B cell (primary cell): ENCODE measurements around the gene SLC38A1. TPM values are rescaled to one million over a fixed set of nuclear protein-coding genes. Genes with fewer than 3 reads are reported as not detected.

Experiments used
- ATAC-seq: fragments of 200-7000 bp; cut with Tn5 transposase; one replicate; pipeline ENCODE4 v1.10.0; 2021; ENCODE audit warnings: low read depth, mild to moderate bottlenecking, moderate number of reproducible peaks, moderate library complexity
- CTCF ChIA-PET: fragments of 350-600 bp; sonication (Branson Sonifier 250); formaldehyde crosslinking; loops from one replicate; lab custom pipeline; 2021; ENCODE audit warnings: antibody characterized with exemption, inconsistent platforms; lab: Charles Lee
- POLR2A ChIA-PET: fragments of 350-600 bp; sonication (Branson Sonifier 250); formaldehyde crosslinking; loops from one replicate; lab custom pipeline; 2021; ENCODE audit warnings: antibody characterized with exemption; lab: Charles Lee
- DNase-seq: peaks from one replicate; pipeline ENCODE4 v3.0.0; 2013
- H2AFZ ChIP-seq: 2 replicates; pipeline ENCODE4 v1.6.1; 2012; ENCODE audit warnings: mild to moderate bottlenecking, low read depth, low read length; ENCODE audit not compliant: insufficient read depth, poor library complexity, severe bottlenecking
- H3K27ac ChIP-seq, 2 donors: 1 replicate in 1 of 2; 2 replicates in 1 of 2; pipeline ENCODE4 v1.5.1; 2012 to 2013; ENCODE audit warnings: low read length in 2 of 2, mild to moderate bottlenecking in 2 of 2, moderate library complexity in 1 of 2
- H3K27me3 ChIP-seq, 4 experiments: fragments of 200-600 bp in 1 of 4; sonication (generic) in 1 of 4; replicated peaks in 1 of 4; 1 replicate in 2 of 4; 2 replicates in 2 of 4; pipeline versions ENCODE4 v1.6.1 to v1.7.0; 2013 to 2016; ENCODE audit warnings: low read length in 3 of 4, mild to moderate bottlenecking in 2 of 4, mixed read lengths in 1 of 4, moderate library complexity in 1 of 4; ENCODE audit not compliant: insufficient read depth in 4 of 4, control insufficient read depth in 3 of 4; ENCODE audit errors: control extremely low read depth in 1 of 4
- H3K36me3 ChIP-seq, 2 experiments: replicated peaks in 1 of 2; 1 replicate in 1 of 2; 2 replicates in 1 of 2; pipeline versions ENCODE4 v1.6.1 to v1.7.1; 2013; ENCODE audit warnings: low read length in 1 of 2; ENCODE audit not compliant: insufficient read depth in 2 of 2, control insufficient read depth in 1 of 2; ENCODE audit errors: control extremely low read depth in 1 of 2, extremely low read depth in 1 of 2
- H3K4me1 ChIP-seq, 2 donors: fragments of 200-600 bp in 1 of 2; sonication (generic) in 1 of 2; 1 replicate in 1 of 2; 2 replicates in 1 of 2; pipeline versions ENCODE4 v1.5.1 to v1.6.1; 2013 to 2017; ENCODE audit warnings: low read length in 2 of 2; ENCODE audit not compliant: control insufficient read depth in 2 of 2, insufficient read depth in 2 of 2
- H3K4me2 ChIP-seq: replicated peaks from 2 replicates; pipeline ENCODE3; 2012; ENCODE audit warnings: mild to moderate bottlenecking, low read depth, low read length; ENCODE audit not compliant: poor library complexity, severe bottlenecking
- H3K4me3 ChIP-seq, 5 experiments: fragments of 200-600 bp in 1 of 5; sonication (generic) in 1 of 5; 1 replicate in 3 of 5; 2 replicates in 2 of 5; pipeline versions ENCODE4 v1.5.1 to v1.7.0; 2011 to 2016; ENCODE audit warnings: low read length in 4 of 5, mild to moderate bottlenecking in 4 of 5, low read depth in 2 of 5, control low read depth in 1 of 5, moderate library complexity in 1 of 5; ENCODE audit not compliant: insufficient read depth in 1 of 5; ENCODE audit errors: control extremely low read depth in 1 of 5, extremely low read depth in 1 of 5
- H3K79me2 ChIP-seq: fragments of 200-600 bp; sonication (generic); one replicate; pipeline ENCODE4 v1.6.0; 2016; ENCODE audit warnings: low read length; ENCODE audit not compliant: control insufficient read depth, insufficient read depth
- H3K9ac ChIP-seq: fragments of 200-600 bp; sonication (generic); 2 replicates; pipeline ENCODE4 v1.6.1; 2017; ENCODE audit warnings: mild to moderate bottlenecking, low read length, moderate library complexity
- H3K9me3 ChIP-seq, 3 donors: one replicate each; pipeline versions ENCODE4 v1.6.1 to v1.7.1; 2013; ENCODE audit warnings: low read length in 2 of 3; ENCODE audit not compliant: control insufficient read depth in 2 of 3, insufficient read depth in 1 of 3; ENCODE audit errors: control extremely low read depth in 1 of 3
- H4K20me1 ChIP-seq: 2 replicates; pipeline ENCODE4 v1.6.0; 2012; ENCODE audit warnings: mild to moderate bottlenecking, low read length; ENCODE audit not compliant: insufficient read depth, control insufficient read depth, poor library complexity, severe bottlenecking
- H3K27ac Mint-ChIP-seq: one replicate; pipeline ENCODE4 v1.8.0; 2021; ENCODE audit warnings: mixed read lengths
- H3K27me3 Mint-ChIP-seq: one replicate; pipeline ENCODE4 v1.8.0; 2021; ENCODE audit warnings: mixed read lengths
- H3K4me1 Mint-ChIP-seq: one replicate; pipeline ENCODE4 v1.8.0; 2021; ENCODE audit warnings: mixed read lengths
- H3K4me3 Mint-ChIP-seq: one replicate; pipeline ENCODE4 v1.8.0; 2021; ENCODE audit warnings: mixed read lengths
- H3K9me3 Mint-ChIP-seq: one replicate; pipeline ENCODE4 v1.8.0; 2022; ENCODE audit warnings: mixed read lengths; ENCODE audit not compliant: insufficient read depth
- CTCF ChIP-seq: fragments of 200-600 bp; IDR thresholded peaks from one replicate; pipeline ENCODE4 v1.8.0; 2022; ENCODE audit warnings: antibody characterized with exemption, mild to moderate bottlenecking
- EZH2 ChIP-seq: IDR thresholded peaks from 2 replicates; pipeline ENCODE4 v1.6.1; 2012; ENCODE audit warnings: borderline replicate concordance, low read depth, mild to moderate bottlenecking, moderate library complexity, low read length; ENCODE audit not compliant: insufficient read depth, poor library complexity, severe bottlenecking
- WGBS: methylation state at CpG from one replicate; pipeline ENCODE4 v1.1.5; 2013; ENCODE audit warnings: missing lambda C conversion rate; ENCODE audit not compliant: insufficient coverage; 5-methylcytosine and 5-hydroxymethylcytosine counted together
- intact Hi-C: fragments of 100-400 bp; cut with micrococcal nuclease; formaldehyde crosslinking; loops from one replicate; pipeline ENCODE4 v1.10.0; 2022
- polyA plus RNA-seq: library from polyadenylated mRNA; depleted of rRNA; stranded (reverse); fragments of >200 nt; gene quantifications from 2 replicates; pipeline ENCODE4 v1.2.3, GENCODE V29; 2012
- total RNA-seq, 2 donors: library from RNA; stranded (reverse); fragments of 120-200 nt in 1 of 2; gene quantifications; 1 replicate in 1 of 2; 2 replicates in 1 of 2; pipeline versions ENCODE4 v1.2.3 to v1.2.4, GENCODE V29; 2013 to 2022

SLC38A1 gene
- total and polyA plus RNA-seq, 2 donors (not counting 1 experiment from before 2014, with no cell fraction given) = 38.1 to 205 TPM

- H3K9me3 ChIP-seq = no peaks in the 10 kb centered on the region
- H3K27ac ChIP-seq = peak overlapping the region; percentile 84 to 96
- H3K9me3 Mint-ChIP-seq = no peaks in the 10 kb centered on the region
- WGBS = no CpG with 5 or more reads among the region's 4 CpGs
- H4K20me1 ChIP-seq = no peaks in the 10 kb centered on the region
- H3K27me3 ChIP-seq = no peaks in the 10 kb centered on the region
- ChIA-PET CTCF (interaction anchor here (1.3 to 5.6 kb wide), 5 partner anchors 8 to 94 kb away, joined by 3 to 47 read pairs (median 6); partner anchors contain the start of gene SLC38A1), POLR2A (interaction anchor here (3.4 kb wide), 1 partner anchor 60 kb away, joined by 14 read pairs; the partner anchor contains the start of gene SLC38A1)
- peaks cover 86% of the 10 kb centered on the region for H3K4me1 Mint-ChIP-seq
- peak overlapping the region; percentile 63 for H3K4me2 ChIP-seq
- H3K27me3 Mint-ChIP-seq = no peaks in the 10 kb centered on the region
- peaks cover 92% of the 10 kb centered on the region for H3K79me2 ChIP-seq
- H3K4me3 Mint-ChIP-seq = peak overlapping the region; percentile 42
- H2AFZ ChIP-seq = no peak overlapping the region
- no peak overlapping the region for H3K4me3 ChIP-seq
- H3K27ac Mint-ChIP-seq = peak overlapping the region; percentile 92
- peaks cover 7 to 69% of the 10 kb centered on the region in 2 experiments for H3K36me3 ChIP-seq
- ATAC-seq (no peak), DNase-seq (no peak)
- no peak overlapping the region for H3K9ac ChIP-seq
- peaks cover 66 to 80% of the 10 kb centered on the region in 2 donors for H3K4me1 ChIP-seq
- no peak for TF ChIP-seq EZH2
- no peak for TF ChIP-seq CTCF
- intact Hi-C loops = loop anchor here (5.0 kb wide), 1 partner anchor 57 kb away; no protein-coding TSS in a partner anchor
These were observed 59.7 kb downstream of the SLC38A1 start for GRCh38 chr12:46209170-46209569.

GRCh38 chr12:46208370-46208769 lies 60.5 kb downstream of the SLC38A1 start:
- no peak overlapping the region for H3K4me3 Mint-ChIP-seq
- H3K4me2 ChIP-seq = peak overlapping the region; percentile 63
- intact Hi-C loops = loop anchor here (5.0 kb wide), 1 partner anchor 56 kb away; no protein-coding TSS in a partner anchor

More at GRCh38 chr12:46208370-46208769, 60.5 kb downstream of the SLC38A1 start:
- Histone ChIP-seq H3K27me3 (no peaks in the 10 kb centered on the region), H3K9me3 (no peaks in the 10 kb centered on the region), H4K20me1 (no peaks in the 10 kb centered on the region), H3K27ac (peak overlapping the region; percentile 84 to 96), H3K4me3 (peak overlapping the region in 1 of 5 experiments; percentile 12), H3K36me3 (peaks cover 3 to 71% of the 10 kb centered on the region in 2 experiments), H2AFZ (no peak overlapping the region), H3K9ac (no peak overlapping the region), H3K4me1 (peaks cover 60 to 72% of the 10 kb centered on the region in 2 donors), H3K79me2 (peaks cover 92% of the 10 kb centered on the region)
- POLR2A ChIA-PET = interaction anchor here (1.1 to 3.4 kb wide), 2 partner anchors 61 to 164 kb away, joined by 3 to 14 read pairs; partner anchors contain the start of gene SLC38A1
- ATAC-seq = no peak
- H3K27me3 Mint-ChIP-seq = no peaks in the 10 kb centered on the region
- CTCF ChIA-PET = interaction anchor here (1.1 to 5.6 kb wide), 5 partner anchors 9 to 95 kb away, joined by 3 to 47 read pairs (median 6); partner anchors contain the start of gene SLC38A1
- TF ChIP-seq EZH2 (no peak), CTCF (no peak)
- DNase-seq = no peak
- peak overlapping the region; percentile 66 for H3K27ac Mint-ChIP-seq
- H3K4me1 Mint-ChIP-seq = peaks cover 78% of the 10 kb centered on the region
- H3K9me3 Mint-ChIP-seq = no peaks in the 10 kb centered on the region
